D341Med (cell line): ENCODE data around the gene ASPM.
"Not testable (repeated sequence)": the region's sequence is repeated elsewhere in the genome, so short reads cannot be mapped to it uniquely, and the experiment has no call there.

ENCODE experiments used
- DNase-seq: peaks from one replicate; pipeline ENCODE4 v3.0.0; 2012; ENCODE audit warnings: low spot score

ASPM gene

GRCh38 chr1:197145446-197146024, 934 bp downstream of the ASPM start:
- no peak for DNase-seq

- no peak for DNase-seq
Observed at GRCh38 chr1:197144570-197145325, 1.7 kb downstream of the ASPM start.

- DNase-seq = no peak
Observed at GRCh38 chr1:197143276-197143675, 3.2 kb downstream of the ASPM start.

GRCh38 chr1:197141575-197141974, 4.9 kb downstream of the ASPM start:
- no peak for DNase-seq

GRCh38 chr1:197140121-197140520, 6.3 kb downstream of the ASPM start:
- no peak for DNase-seq

- no peak for DNase-seq
Observed at GRCh38 chr1:197139169-197139568, 7.3 kb downstream of the ASPM start.

GRCh38 chr1:197137322-197137721, 9.1 kb downstream of the ASPM start:
- DNase-seq = no peak

- no peak for DNase-seq
Observed at GRCh38 chr1:197130677-197131304, 15.7 kb downstream of the ASPM start.

GRCh38 chr1:197129698-197130097, 16.8 kb downstream of the ASPM start:
- no peak for DNase-seq

GRCh38 chr1:197127246-197127912, 19.1 kb downstream of the ASPM start:
- no peak for DNase-seq

- no peak for DNase-seq
Observed at GRCh38 chr1:197126691-197127090, 19.8 kb downstream of the ASPM start.

- DNase-seq = no peak
Observed at GRCh38 chr1:197124376-197124775, 22.1 kb downstream of the ASPM start.

- no peak for DNase-seq
Observed at GRCh38 chr1:197116156-197116555, 30.3 kb downstream of the ASPM start.

- no peak for DNase-seq
Observed at GRCh38 chr1:197106869-197107268, 39.6 kb downstream of the ASPM start.

- DNase-seq = no peak
Observed at GRCh38 chr1:197103300-197103699, 43.2 kb downstream of the ASPM start.

- DNase-seq = no peak
Observed at GRCh38 chr1:197101978-197102377, 44.5 kb downstream of the ASPM start.

GRCh38 chr1:197100677-197101076, 45.8 kb downstream of the ASPM start:
- no peak for DNase-seq

- no peak for DNase-seq
Observed at GRCh38 chr1:197099444-197099843, 47.0 kb downstream of the ASPM start.

- DNase-seq = not testable (repeated sequence)
Observed at GRCh38 chr1:197096971-197097370, 49.5 kb downstream of the ASPM start.

GRCh38 chr1:197096137-197096536, 50.3 kb downstream of the ASPM start:
- no peak for DNase-seq

GRCh38 chr1:197093226-197093885, 53.1 kb downstream of the ASPM start:
- DNase-seq = no peak

GRCh38 chr1:197092491-197093023, 53.9 kb downstream of the ASPM start:
- no peak for DNase-seq
